CD4-positive, CD25-positive, alpha-beta regulatory T cell (primary cell): ENCODE measurements around the gene CABP7. TPM values are rescaled to one million over a fixed set of nuclear protein-coding genes. Genes with fewer than 3 reads are reported as not detected.

ENCODE experiments used
- ATAC-seq, 2 donors: fragments of 150-1000 bp; cut with Tn5 transposase; one replicate each; pipeline ENCODE4 v1.10.0; 2021; ENCODE audit warnings: low read depth in 2 of 2, moderate number of reproducible peaks in 2 of 2, moderate library complexity in 1 of 2
- DNase-seq, 3 donors: peaks; one replicate each; pipeline versions ENCODE4 v3.0.0 to v3.0.0-alpha.2; 2012 to 2022; ENCODE audit warnings: mixed read lengths in 1 of 3
- H3K27ac ChIP-seq: one replicate; pipeline ENCODE4 v1.7.0; 2013; ENCODE audit warnings: mild to moderate bottlenecking, low read length; ENCODE audit not compliant: insufficient read depth, poor library complexity, severe bottlenecking
- H3K27me3 ChIP-seq: one replicate; pipeline ENCODE4 v1.7.0; 2013; ENCODE audit warnings: low read length; ENCODE audit not compliant: control insufficient read depth, insufficient read depth
- H3K36me3 ChIP-seq: one replicate; pipeline ENCODE4 v1.7.0; 2013; ENCODE audit warnings: mild to moderate bottlenecking, low read length, moderate library complexity; ENCODE audit not compliant: control insufficient read depth, insufficient read depth
- H3K4me1 ChIP-seq: 2 replicates; pipeline ENCODE4 v1.7.0; 2013; ENCODE audit warnings: mild to moderate bottlenecking, low read length; ENCODE audit not compliant: insufficient read depth, control insufficient read depth, poor library complexity, severe bottlenecking
- H3K4me3 ChIP-seq: one replicate; pipeline ENCODE4 v1.7.0; 2013; ENCODE audit warnings: low read depth, mild to moderate bottlenecking, low read length, moderate library complexity
- H3K9me3 ChIP-seq, 2 experiments: 1 replicate in 1 of 2; 2 replicates in 1 of 2; pipeline ENCODE4 v1.7.0; 2013; ENCODE audit warnings: low read length in 2 of 2, mild to moderate bottlenecking in 1 of 2, moderate library complexity in 1 of 2; ENCODE audit not compliant: control insufficient read depth in 2 of 2
- H3K27ac Mint-ChIP-seq, 3 donors: one replicate each; pipeline ENCODE4 v1.8.0; 2020 to 2022; ENCODE audit warnings: mild to moderate bottlenecking in 3 of 3, mixed read lengths in 3 of 3, moderate library complexity in 2 of 3
- H3K27me3 Mint-ChIP-seq: one replicate; pipeline ENCODE4 v1.8.0; 2022; ENCODE audit warnings: mild to moderate bottlenecking, mixed read lengths
- H3K36me3 Mint-ChIP-seq: one replicate; pipeline ENCODE4 v1.8.0; 2020; ENCODE audit warnings: mixed read lengths
- H3K4me1 Mint-ChIP-seq, 4 donors: one replicate each; pipeline ENCODE4 v1.8.0; 2020 to 2022; ENCODE audit warnings: mixed read lengths in 4 of 4, mild to moderate bottlenecking in 1 of 4
- H3K4me3 Mint-ChIP-seq, 4 donors: one replicate each; pipeline ENCODE4 v1.8.0; 2020 to 2022; ENCODE audit warnings: mild to moderate bottlenecking in 4 of 4, mixed read lengths in 4 of 4, moderate library complexity in 3 of 4
- H3K9me3 Mint-ChIP-seq, 7 donors: one replicate each; pipeline ENCODE4 v1.8.0; 2020 to 2022; ENCODE audit warnings: mixed read lengths in 7 of 7, mild to moderate bottlenecking in 3 of 7, moderate library complexity in 2 of 7
- polyA plus RNA-seq, 4 donors: library from polyadenylated mRNA; unstranded; fragments of 300-500 nt; fragmentation: Illumina TruSeq; gene quantifications; one replicate each; pipeline ENCODE4 v1.2.3, GENCODE V29; 2021
- total RNA-seq: library from RNA; stranded (reverse); gene quantifications from one replicate; pipeline ENCODE4 v1.2.3, GENCODE V29; 2022

Gene CABP7
- total and polyA plus RNA-seq, 5 donors from 2014 or later = 0.11 to 0.35 (median 0.19) TPM

- ATAC-seq (no peak), DNase-seq (no peak)
- Mint-ChIP-seq H3K9me3 (peaks cover 0 to 2% (median 0%) of the 10 kb centered on the region in 7 donors), H3K4me3 (peak overlapping the region in 3 of 4 donors; percentile 52 to 99 (median 61)), H3K27me3 (no peaks in the 10 kb centered on the region), H3K4me1 (peaks cover 3 to 44% (median 34%) of the 10 kb centered on the region in 4 donors), H3K27ac (no peak overlapping the region), H3K36me3 (peaks cover 17% of the 10 kb centered on the region)
- H3K36me3 ChIP-seq = peaks cover 17% of the 10 kb centered on the region
- H3K4me1 ChIP-seq = peaks cover 17% of the 10 kb centered on the region
- H3K9me3 ChIP-seq = no peaks in the 10 kb centered on the region
- H3K27ac ChIP-seq = no peak overlapping the region
- no peak overlapping the region for H3K4me3 ChIP-seq
- H3K27me3 ChIP-seq = no peaks in the 10 kb centered on the region
Observed at GRCh38 chr22:29769723-29770321, 50.0 kb downstream of the CABP7 start.

- DNase-seq (no peak), ATAC-seq (no peak)
- Mint-ChIP-seq H3K27ac (peak overlapping the region in 1 of 3 donors; percentile 79), H3K4me3 (peak overlapping the region in 1 of 4 donors; percentile 61), H3K27me3 (no peaks in the 10 kb centered on the region), H3K9me3 (no peaks in the 10 kb centered on the region), H3K4me1 (peaks cover 0 to 21% (median 18%) of the 10 kb centered on the region in 4 donors), H3K36me3 (peaks cover 17% of the 10 kb centered on the region)
- Histone ChIP-seq H3K27ac (no peak overlapping the region), H3K9me3 (no peaks in the 10 kb centered on the region), H3K27me3 (no peaks in the 10 kb centered on the region), H3K4me1 (peaks cover 10% of the 10 kb centered on the region), H3K4me3 (no peak overlapping the region), H3K36me3 (peaks cover 17% of the 10 kb centered on the region)
Observed at GRCh38 chr22:29772170-29772641, 52.4 kb downstream of the CABP7 start.

GRCh38 chr22:29773233-29773632, 53.4 kb downstream of the CABP7 start:
- H3K27me3 ChIP-seq = no peaks in the 10 kb centered on the region
- ATAC-seq = no peak
- H3K27me3 Mint-ChIP-seq = no peaks in the 10 kb centered on the region
- H3K4me3 ChIP-seq = no peak overlapping the region
- H3K36me3 Mint-ChIP-seq = peaks cover 16% of the 10 kb centered on the region
- H3K4me3 Mint-ChIP-seq = no peak overlapping the region
- peaks cover 0 to 10% (median 9%) of the 10 kb centered on the region in 4 donors for H3K4me1 Mint-ChIP-seq
- H3K36me3 ChIP-seq = peaks cover 17% of the 10 kb centered on the region
- H3K9me3 ChIP-seq = no peaks in the 10 kb centered on the region
- H3K27ac ChIP-seq = no peak overlapping the region
- no peaks in the 10 kb centered on the region for H3K9me3 Mint-ChIP-seq
- H3K27ac Mint-ChIP-seq = no peak overlapping the region
- DNase-seq = no peak
- H3K4me1 ChIP-seq = peaks cover 3% of the 10 kb centered on the region

- DNase-seq (no peak), ATAC-seq (no peak)
- Mint-ChIP-seq H3K27ac (no peak overlapping the region), H3K4me1 (no peaks in the 10 kb centered on the region), H3K36me3 (no peaks in the 10 kb centered on the region), H3K4me3 (no peak overlapping the region), H3K9me3 (peaks cover 0 to 2% (median 0%) of the 10 kb centered on the region in 7 donors), H3K27me3 (no peaks in the 10 kb centered on the region)
- no peak overlapping the region for H3K4me3 ChIP-seq
- no peaks in the 10 kb centered on the region for H3K27me3 ChIP-seq
- H3K36me3 ChIP-seq = no peaks in the 10 kb centered on the region
- no peak overlapping the region for H3K27ac ChIP-seq
- no peaks in the 10 kb centered on the region for H3K9me3 ChIP-seq
- H3K4me1 ChIP-seq = no peaks in the 10 kb centered on the region
Observed at GRCh38 chr22:29780220-29780619, 60.4 kb downstream of the CABP7 start.

- no peaks in the 10 kb centered on the region for H3K27me3 Mint-ChIP-seq
- H3K4me3 Mint-ChIP-seq = no peak overlapping the region
- no peak for DNase-seq
- H3K36me3 Mint-ChIP-seq = no peaks in the 10 kb centered on the region
- no peaks in the 10 kb centered on the region for H3K27me3 ChIP-seq
- ATAC-seq = no peak
- no peak overlapping the region for H3K27ac ChIP-seq
- peak overlapping the region in 1 of 3 donors; percentile 1 for H3K27ac Mint-ChIP-seq
- no peaks in the 10 kb centered on the region for H3K9me3 ChIP-seq
- H3K4me1 ChIP-seq = no peaks in the 10 kb centered on the region
- H3K36me3 ChIP-seq = no peaks in the 10 kb centered on the region
- no peak overlapping the region for H3K4me3 ChIP-seq
- H3K9me3 Mint-ChIP-seq = peaks cover 0 to 2% (median 0%) of the 10 kb centered on the region in 7 donors
- no peaks in the 10 kb centered on the region for H3K4me1 Mint-ChIP-seq
Observed at GRCh38 chr22:29780748-29781676, 61.2 kb downstream of the CABP7 start.

Other genes with a start within 250 kb of the CABP7 start
- gene NEFH, start 239.8 kb upstream of the CABP7 start, total RNA-seq = 0.32 TPM
- gene NEFH, start 239.8 kb upstream of the CABP7 start, polyA plus RNA-seq = under 1 TPM; 0.08 to 0.49 (median 0.25) TPM
- 54.0 TPM for gene THOC5, start 166.2 kb upstream of the CABP7 start, total RNA-seq
- 10 to 100 TPM; 27.8 to 33.7 (median 30.7) TPM for gene THOC5, start 166.2 kb upstream of the CABP7 start, polyA plus RNA-seq
- gene NIPSNAP1, start 138.9 kb upstream of the CABP7 start, total RNA-seq = 26.9 TPM
- gene NIPSNAP1, start 138.9 kb upstream of the CABP7 start, polyA plus RNA-seq = 10 to 100 TPM; 48.5 to 61.9 (median 54.5) TPM
- 31.6 TPM for gene NF2, start 116.4 kb upstream of the CABP7 start, total RNA-seq
- gene NF2, start 116.4 kb upstream of the CABP7 start, polyA plus RNA-seq = 10 to 100 TPM; 16.4 to 20.0 (median 18.5) TPM
- gene ZMAT5, start 47.0 kb downstream of the CABP7 start, total RNA-seq = 18.6 TPM
- gene ZMAT5, start 47.0 kb downstream of the CABP7 start, polyA plus RNA-seq = 10 to 100 TPM; 49.5 to 69.9 (median 62.9) TPM
- gene UQCR10, start 47.4 kb downstream of the CABP7 start, total RNA-seq = 49.0 TPM
- 100 to 1,000 TPM; 296 to 420 (median 350) TPM for gene UQCR10, start 47.4 kb downstream of the CABP7 start, polyA plus RNA-seq
- gene ASCC2, start 118.3 kb downstream of the CABP7 start, total RNA-seq = 94.0 TPM
- 10 to 100 TPM; 39.3 to 44.9 (median 42.6) TPM for gene ASCC2, start 118.3 kb downstream of the CABP7 start, polyA plus RNA-seq
- gene MTMR3, start 163.2 kb downstream of the CABP7 start, total RNA-seq = 64.4 TPM
- gene MTMR3, start 163.2 kb downstream of the CABP7 start, polyA plus RNA-seq = 10 to 100 TPM; 14.3 to 21.9 (median 17.7) TPM